SU-DHL-6 (cell line): Measurements from ENCODE around the gene FDPS.

Source experiments
- CTCF ChIP-seq: fragments of 200-600 bp; sonication (generic); IDR thresholded peaks from one replicate; pipeline ENCODE4 v1.5.1; 2017; ENCODE audit warnings: antibody characterized with exemption, mild to moderate bottlenecking, low read length, moderate library complexity; ENCODE audit not compliant: insufficient read depth, poor library complexity, severe bottlenecking
- EZH2phosphoT487 ChIP-seq: fragments of 200-600 bp; sonication (generic), shearing (Covaris generic); conservative IDR thresholded peaks from 2 replicates; pipeline ENCODE4 v1.6.1; 2018; ENCODE audit warnings: mild to moderate bottlenecking, antibody characterized with exemption, low read length, moderate library complexity, mixed read lengths

- TF ChIP-seq CTCF (no peak), EZH2phosphoT487 (no peak)
These were observed 11.6 kb downstream of the FDPS start for GRCh38 chr1:155320252-155320651.
